HEK293 (cell line): ENCODE data around the gene REV3L.

Experiments
- CTCF ChIA-PET: fragments of 350-600 bp; formaldehyde crosslinking; extraction: SDS; loops from one replicate; lab custom pipeline; 2021; ENCODE audit warnings: antibody characterized with exemption; lab: Yijun Ruan, JAX
- POLR2A ChIA-PET: fragments of 300-600 bp; formaldehyde crosslinking; extraction: SDS; loops from one replicate; lab custom pipeline; 2020; ENCODE audit warnings: antibody characterized with exemption, inconsistent platforms; lab: Yijun Ruan, JAX
- H3K27ac ChIP-seq: fragments of 200-500 bp; sonication (Bioruptor generic); 2 replicates; pipeline ENCODE4 v1.5.1; 2014; ENCODE audit warnings: low read depth, low read length, control low read depth, inconsistent platforms; ENCODE audit errors: extremely low read depth
- H3K36me3 ChIP-seq, 2 experiments: fragments of 200-500 bp in 1 of 2; sonication (Bioruptor generic) in 1 of 2; 1 replicate in 1 of 2; 2 replicates in 1 of 2; pipeline ENCODE4 v1.5.1; 2014 to 2017; ENCODE audit warnings: inconsistent platforms in 2 of 2, low read length in 2 of 2; ENCODE audit not compliant: control insufficient read depth in 2 of 2, insufficient read depth in 1 of 2
- H3K4me1 ChIP-seq: fragments of 200-500 bp; sonication (Bioruptor generic); 2 replicates; pipeline ENCODE4 v1.5.1; 2014; ENCODE audit warnings: mild to moderate bottlenecking, low read length, inconsistent platforms; ENCODE audit not compliant: control insufficient read depth, insufficient read depth
- H3K4me3 ChIP-seq: 2 replicates; pipeline ENCODE4 v1.5.1; 2011; ENCODE audit warnings: low read depth, mild to moderate bottlenecking, control low read depth, low read length, moderate library complexity
- H3K9me3 ChIP-seq: fragments of 200-500 bp; sonication (Bioruptor generic); 2 replicates; pipeline ENCODE4 v1.5.1; 2014; ENCODE audit warnings: low read depth, low read length, inconsistent platforms; ENCODE audit not compliant: control insufficient read depth, insufficient read depth
- BCL11A ChIP-seq: fragments of 450-650 bp; formaldehyde crosslinking; IDR thresholded peaks from 2 replicates; pipeline ENCODE4 v1.5.1; 2016; ENCODE audit warnings: low read depth, missing biosample characterization, missing genetic modification characterization
- KLF7 ChIP-seq: fragments of 450-650 bp; formaldehyde crosslinking; IDR thresholded peaks from 2 replicates; pipeline ENCODE4 v1.5.1; 2016; ENCODE audit warnings: missing biosample characterization, missing genetic modification characterization, borderline replicate concordance
- KLF8 ChIP-seq: fragments of 450-650 bp; formaldehyde crosslinking; IDR thresholded peaks from 2 replicates; pipeline ENCODE4 v1.5.1; 2016; ENCODE audit warnings: missing biosample characterization, missing genetic modification characterization
- OVOL3 ChIP-seq: fragments of 450-650 bp; formaldehyde crosslinking; IDR thresholded peaks from 2 replicates; pipeline ENCODE4 v1.5.1; 2016; ENCODE audit warnings: missing biosample characterization, missing genetic modification characterization
- PRDM1 ChIP-seq: fragments of 450-650 bp; formaldehyde crosslinking; IDR thresholded peaks from 2 replicates; pipeline ENCODE4; 2016; ENCODE audit warnings: missing biosample characterization, missing genetic modification characterization
- TSHZ1 ChIP-seq: fragments of 450-650 bp; formaldehyde crosslinking; IDR thresholded peaks from 2 replicates; pipeline ENCODE4 v1.5.1; 2016; ENCODE audit warnings: missing biosample characterization, missing genetic modification characterization, borderline replicate concordance
- ZNF121 ChIP-seq: fragments of 450-650 bp; formaldehyde crosslinking; IDR thresholded peaks from 2 replicates; pipeline ENCODE4 v1.5.1; 2016; ENCODE audit warnings: missing biosample characterization, missing genetic modification characterization
- ZNF146 ChIP-seq: fragments of 450-650 bp; formaldehyde crosslinking; IDR thresholded peaks from 2 replicates; pipeline ENCODE4 v1.5.1; 2016; ENCODE audit warnings: missing biosample characterization, missing genetic modification characterization
- ZNF174 ChIP-seq: fragments of 450-650 bp; formaldehyde crosslinking; IDR thresholded peaks from 2 replicates; pipeline ENCODE4 v1.5.0; 2017; ENCODE audit warnings: missing biosample characterization, mild to moderate bottlenecking, missing genetic modification characterization
- ZNF239 ChIP-seq: fragments of 450-650 bp; formaldehyde crosslinking; IDR thresholded peaks from 2 replicates; pipeline ENCODE4 v1.5.1; 2016; ENCODE audit warnings: missing biosample characterization, missing genetic modification characterization
- ZNF266 ChIP-seq: fragments of 450-650 bp; formaldehyde crosslinking; IDR thresholded peaks from 2 replicates; pipeline ENCODE4 v1.5.1; 2016; ENCODE audit warnings: missing biosample characterization, missing genetic modification characterization, low read depth
- ZNF324 ChIP-seq: fragments of 450-650 bp; formaldehyde crosslinking; IDR thresholded peaks from 2 replicates; pipeline ENCODE4 v1.5.1; 2016; ENCODE audit warnings: missing biosample characterization, missing genetic modification characterization
- ZNF670 ChIP-seq: fragments of 450-650 bp; formaldehyde crosslinking; IDR thresholded peaks from 2 replicates; pipeline ENCODE4 v1.5.1; 2016; ENCODE audit warnings: missing biosample characterization, missing genetic modification characterization, low read depth
- ZSCAN18 ChIP-seq: fragments of 450-650 bp; formaldehyde crosslinking; IDR thresholded peaks from 2 replicates; pipeline ENCODE4 v1.5.1; 2016; ENCODE audit warnings: missing biosample characterization, missing genetic modification characterization
- ZSCAN4 ChIP-seq: fragments of 450-650 bp; formaldehyde crosslinking; IDR thresholded peaks from 2 replicates; pipeline ENCODE4 v1.5.1; 2017; ENCODE audit warnings: missing biosample characterization, missing genetic modification characterization
- ZXDB ChIP-seq: fragments of 450-650 bp; formaldehyde crosslinking; IDR thresholded peaks from 2 replicates; pipeline ENCODE4 v1.5.1; 2016; ENCODE audit warnings: missing biosample characterization, missing genetic modification characterization
- TF ChIP-seq, protein P1 (sequence below): fragments of 450-650 bp; formaldehyde crosslinking; IDR thresholded peaks from 2 replicates; pipeline ENCODE4 v1.5.1; 2016; ENCODE audit warnings: missing biosample characterization, missing genetic modification characterization
- TF ChIP-seq, protein P2 (sequence below): fragments of 450-650 bp; formaldehyde crosslinking; IDR thresholded peaks from 2 replicates; pipeline ENCODE4 v1.5.1; 2016; ENCODE audit warnings: missing biosample characterization, missing genetic modification characterization
- TF ChIP-seq, protein P3 (sequence below): fragments of 450-650 bp; formaldehyde crosslinking; IDR thresholded peaks from 2 replicates; pipeline ENCODE4 v1.5.1; 2016; ENCODE audit warnings: missing biosample characterization, missing genetic modification characterization

REV3L gene

DNA sequence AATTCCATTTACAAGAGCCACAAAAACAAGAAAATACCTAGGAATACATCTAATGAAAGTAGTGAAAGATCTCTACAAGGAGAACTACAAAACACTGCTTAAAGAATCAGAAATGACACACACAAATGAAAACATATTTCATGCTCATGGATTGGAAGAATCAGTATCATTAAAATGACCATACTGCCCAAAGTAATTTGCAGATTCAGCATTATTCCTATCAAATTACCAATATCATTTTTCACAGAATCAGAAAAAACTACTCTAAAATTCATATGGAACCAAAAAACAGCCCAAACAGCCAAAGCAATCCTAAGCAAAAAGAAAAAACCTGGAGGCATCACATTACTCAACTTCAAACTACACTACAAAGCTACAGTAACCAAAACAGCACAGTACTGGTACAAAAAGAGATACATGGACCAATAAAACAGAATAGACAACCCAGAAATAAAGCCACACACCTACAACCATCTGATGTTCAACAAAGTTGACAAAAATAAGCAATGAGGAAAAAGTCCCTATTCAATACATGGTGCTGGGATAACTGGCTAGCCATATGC is 24.3 kb downstream of the REV3L start:
- POLR2A ChIA-PET = no interaction called here
- H3K36me3 ChIP-seq = peaks cover 7 to 19% of the 10 kb centered on the region in 2 experiments
- H3K27ac ChIP-seq = no peak overlapping the region
- TF ChIP-seq ZNF324 (no peak), ZSCAN4 (tag by site-specific recombination) (no peak), KLF8 (0 out of 2 replicates have a peak, but pooled peaks have one; percentile 16)
- TF ChIP-seq, protein P1, sequence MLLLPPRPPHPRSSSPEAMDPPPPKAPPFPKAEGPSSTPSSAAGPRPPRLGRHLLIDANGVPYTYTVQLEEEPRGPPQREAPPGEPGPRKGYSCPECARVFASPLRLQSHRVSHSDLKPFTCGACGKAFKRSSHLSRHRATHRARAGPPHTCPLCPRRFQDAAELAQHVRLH = peak; percentile 68; the same call in 1 of the 2 replicates
- TF ChIP-seq, protein P2, sequence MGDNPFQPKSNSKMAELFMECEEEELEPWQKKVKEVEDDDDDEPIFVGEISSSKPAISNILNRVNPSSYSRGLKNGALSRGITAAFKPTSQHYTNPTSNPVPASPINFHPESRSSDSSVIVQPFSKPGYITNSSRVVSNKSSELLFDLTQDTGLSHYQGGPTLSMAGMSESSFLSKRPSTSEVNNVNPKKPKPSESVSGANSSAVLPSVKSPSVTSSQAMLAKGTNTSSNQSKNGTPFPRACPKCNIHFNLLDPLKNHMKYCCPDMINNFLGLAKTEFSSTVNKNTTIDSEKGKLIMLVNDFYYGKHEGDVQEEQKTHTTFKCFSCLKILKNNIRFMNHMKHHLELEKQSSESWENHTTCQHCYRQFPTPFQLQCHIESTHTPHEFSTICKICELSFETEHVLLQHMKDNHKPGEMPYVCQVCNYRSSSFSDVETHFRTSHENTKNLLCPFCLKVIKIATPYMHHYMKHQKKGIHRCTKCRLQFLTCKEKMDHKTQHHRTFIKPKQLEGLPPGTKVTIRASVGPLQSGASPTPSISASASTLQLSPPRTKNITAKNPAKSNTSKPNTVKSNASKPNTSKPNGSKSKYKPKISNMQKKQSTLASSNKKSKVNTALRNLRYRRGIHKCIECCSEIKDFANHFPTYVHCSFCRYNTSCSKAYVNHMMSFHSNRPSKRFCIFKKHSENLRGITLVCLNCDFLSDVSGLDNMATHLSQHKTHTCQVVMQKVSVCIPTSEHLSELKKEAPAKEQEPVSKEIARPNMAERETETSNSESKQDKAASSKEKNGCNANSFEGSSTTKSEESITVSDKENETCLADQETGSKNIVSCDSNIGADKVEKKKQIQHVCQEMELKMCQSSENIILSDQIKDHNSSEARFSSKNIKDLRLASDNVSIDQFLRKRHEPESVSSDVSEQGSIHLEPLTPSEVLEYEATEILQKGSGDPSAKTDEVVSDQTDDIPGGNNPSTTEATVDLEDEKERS (tag by site-specific recombination) = peak; percentile 84; the same call in 1 of the 2 replicates
- H3K4me3 ChIP-seq = no peak overlapping the region
- H3K9me3 ChIP-seq = no peaks in the 10 kb centered on the region; the same call in 1 of the 2 replicates
- H3K4me1 ChIP-seq = 0 out of 2 replicates have a peak, but pooled peaks cover 5% of the 10 kb centered on the region
- CTCF ChIA-PET = interaction anchor here (0.7 kb wide), 1 partner anchor 80 kb away, joined by 3 read pairs; no protein-coding TSS in a partner anchor

DNA sequence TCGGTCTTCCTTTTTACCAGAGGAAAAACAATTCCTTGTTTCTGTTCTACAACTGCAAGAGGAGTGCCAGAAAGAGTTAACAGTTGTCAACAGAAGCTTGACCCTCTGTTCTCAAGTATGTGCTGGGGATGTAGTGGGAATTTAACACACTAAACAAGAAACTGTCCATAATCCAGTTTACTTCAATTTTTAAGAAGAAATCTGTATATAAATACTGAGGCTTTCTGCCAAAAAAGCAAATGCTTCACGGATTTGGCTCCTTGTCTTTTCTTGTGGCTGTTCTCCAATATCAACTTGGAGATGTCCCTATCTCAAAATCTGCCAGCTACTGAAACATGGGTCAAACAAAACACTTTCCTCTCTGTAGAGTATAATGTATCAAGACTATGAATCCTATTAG is 26.8 kb downstream of the REV3L start:
- no peak for TF ChIP-seq KLF7 (tag by site-specific recombination)
- no peak for TF ChIP-seq ZSCAN18 (tag by site-specific recombination)
- H3K9me3 ChIP-seq = no peaks in the 10 kb centered on the region; the same call in 1 of the 2 replicates
- H3K27ac ChIP-seq = no peak overlapping the region
- H3K4me1 ChIP-seq = peaks cover 8% of the 10 kb centered on the region; the same call in 1 of the 2 replicates
- peaks cover 7 to 19% of the 10 kb centered on the region in 2 experiments for H3K36me3 ChIP-seq
- ChIA-PET CTCF (interaction anchor here (0.7 to 1.2 kb wide), 2 partner anchors 22 to 186 kb away, joined by 3 to 4 read pairs; no protein-coding TSS in a partner anchor), POLR2A (no interaction called here)
- H3K4me3 ChIP-seq = no peak overlapping the region

DNA sequence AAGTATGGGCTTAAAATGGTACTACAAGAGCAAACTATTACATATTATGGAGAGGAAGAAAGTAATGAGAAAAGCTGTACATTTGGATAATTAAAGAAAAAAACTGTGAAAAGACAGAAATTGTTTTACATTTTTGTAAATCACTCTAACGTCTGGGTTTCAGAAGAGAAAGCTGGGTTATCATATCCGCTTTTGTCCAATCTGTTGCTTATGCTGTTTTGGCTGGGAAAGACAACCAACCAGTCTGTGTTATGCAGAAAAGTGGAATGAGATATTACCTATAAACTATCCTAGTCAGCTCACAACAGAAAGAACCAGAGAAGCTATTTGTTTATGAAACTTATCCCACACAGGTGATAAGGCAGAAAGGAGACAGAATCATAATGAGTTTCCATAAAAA is 32.4 kb downstream of the REV3L start:
- Histone ChIP-seq H3K27ac (no peak overlapping the region), H3K4me1 (peaks cover 11% of the 10 kb centered on the region; the same call in 1 of the 2 replicates), H3K4me3 (no peak overlapping the region), H3K9me3 (no peaks in the 10 kb centered on the region), H3K36me3 (peaks cover 0 to 5% of the 10 kb centered on the region in 2 experiments; a peak in 2 of 3 replicates)
- ChIA-PET POLR2A (no interaction called here), CTCF (interaction anchor here (0.6 to 1.6 kb wide), 3 partner anchors 50 to 81 kb away, joined by 3 to 7 read pairs (median 3); no protein-coding TSS in a partner anchor)
- TF ChIP-seq, protein P3, sequence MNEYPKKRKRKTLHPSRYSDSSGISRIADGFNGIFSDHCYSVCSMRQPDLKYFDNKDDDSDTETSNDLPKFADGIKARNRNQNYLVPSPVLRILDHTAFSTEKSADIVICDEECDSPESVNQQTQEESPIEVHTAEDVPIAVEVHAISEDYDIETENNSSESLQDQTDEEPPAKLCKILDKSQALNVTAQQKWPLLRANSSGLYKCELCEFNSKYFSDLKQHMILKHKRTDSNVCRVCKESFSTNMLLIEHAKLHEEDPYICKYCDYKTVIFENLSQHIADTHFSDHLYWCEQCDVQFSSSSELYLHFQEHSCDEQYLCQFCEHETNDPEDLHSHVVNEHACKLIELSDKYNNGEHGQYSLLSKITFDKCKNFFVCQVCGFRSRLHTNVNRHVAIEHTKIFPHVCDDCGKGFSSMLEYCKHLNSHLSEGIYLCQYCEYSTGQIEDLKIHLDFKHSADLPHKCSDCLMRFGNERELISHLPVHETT = no peak
- TF ChIP-seq BCL11A (tag by site-specific recombination) = no peak
- TF ChIP-seq ZNF266 (tag by site-specific recombination) = no peak
- TF ChIP-seq OVOL3 (tag by site-specific recombination) = no peak
- TF ChIP-seq ZXDB (tag by site-specific recombination) = no peak
- no peak for TF ChIP-seq ZNF174 (tag by site-specific recombination)
- no peak for TF ChIP-seq ZNF239
- no peak for TF ChIP-seq ZNF670 (tag by site-specific recombination)
- TF ChIP-seq ZNF146 (tag by site-specific recombination) = no peak
- TF ChIP-seq TSHZ1 = no peak
- no peak for TF ChIP-seq PRDM1 (tag by site-specific recombination)
- no peak for TF ChIP-seq ZNF121 (tag by site-specific recombination)
